ENCODE measurements around the gene MUC22. TPM values are rescaled to one million over a fixed set of nuclear protein-coding genes. Genes with fewer than 3 reads are reported as not detected.

The MUC22 gene
- total and polyA plus RNA-seq, 11 donors = 0.01 to 0.49 (median 0.20) TPM; not detected in 1

- Histone ChIP-seq H3K4me1 (peaks cover 0 to 19% (median 11%) of the 10 kb centered on the region in 12 donors), H3K4me3 (no peak overlapping the region), H3K27me3 (peaks cover 0 to 3% (median 0%) of the 10 kb centered on the region in 9 donors), H3K9me3 (no peaks in the 10 kb centered on the region), H3K36me3 (no peaks in the 10 kb centered on the region), H3K27ac (peak overlapping the region; percentile 26 to 84 (median 66))
- no peak for TF ChIP-seq POLR2A (IDR thresholded peaks at IDR 0.05)
- TF ChIP-seq CTCF (IDR thresholded peaks at IDR 0.05) = no peak
- 63 to 68% (median 65%) methylated on average over 4 of the region's 4 CpGs for WGBS, 4 donors
- ATAC-seq (no peak), DNase-seq (no peak)
- intact Hi-C loops (cut with DNase I) = loop anchor here in 2 of 10 donors (10.0 kb wide), 2 partner anchors 60 to 260 kb away; partner anchors contain the start of genes FLOT1 (in 1 of the 2), IER3 (in 1 of the 2) and MUCL3 (in 1 of the 2)
Observed at GRCh38 chr6:31004794-31005193, 5.5 kb upstream of the MUC22 start.

GRCh38 chr6:31005249-31006020 lies 4.8 kb upstream of the MUC22 start:
- WGBS, 4 donors = 52 to 71% (median 56%) methylated on average over 9 of the region's 9 CpGs
- intact Hi-C loops (cut with DNase I) = loop anchor here in 2 of 10 donors (10.0 kb wide), 2 partner anchors 61 to 261 kb away; partner anchors contain the start of genes FLOT1 (in 1 of the 2), IER3 (in 1 of the 2) and MUCL3 (in 1 of the 2)
- no peaks in the 10 kb centered on the region for H3K36me3 ChIP-seq
- H3K27me3 ChIP-seq = peaks cover 0 to 3% (median 0%) of the 10 kb centered on the region in 9 donors
- ATAC-seq = peak; percentile 77 to 95 (median 90)
- peaks cover 0 to 19% (median 11%) of the 10 kb centered on the region in 12 donors for H3K4me1 ChIP-seq
- H3K4me3 ChIP-seq = no peak overlapping the region
- H3K9me3 ChIP-seq = no peaks in the 10 kb centered on the region
- no peak for TF ChIP-seq CTCF (IDR thresholded peaks at IDR 0.05)
- no peak for TF ChIP-seq POLR2A (IDR thresholded peaks at IDR 0.05)
- H3K27ac ChIP-seq = peak overlapping the region; percentile 26 to 84 (median 66)
- peak in 4 of 5 donors; percentile 26 to 71 (median 40) for DNase-seq

- Histone ChIP-seq H3K4me3 (no peak overlapping the region), H3K27ac (no peak overlapping the region), H3K4me1 (peaks cover 0 to 19% (median 11%) of the 10 kb centered on the region in 12 donors), H3K36me3 (no peaks in the 10 kb centered on the region), H3K27me3 (peaks cover 0 to 3% (median 0%) of the 10 kb centered on the region in 9 donors), H3K9me3 (no peaks in the 10 kb centered on the region)
- intact Hi-C loops (cut with DNase I) = loop anchor here in 2 of 10 donors (10.0 kb wide), 2 partner anchors 63 to 263 kb away; partner anchors contain the start of genes FLOT1 (in 1 of the 2), IER3 (in 1 of the 2) and MUCL3 (in 1 of the 2)
- DNase-seq (no peak), ATAC-seq (peak in 2 of 4 donors; percentile 25 to 68)
- WGBS, 4 donors = 53 to 66% (median 59%) methylated on average over 8 of the region's 8 CpGs
- no peak for TF ChIP-seq POLR2A (IDR thresholded peaks at IDR 0.05)
- TF ChIP-seq CTCF (IDR thresholded peaks at IDR 0.05) = no peak
Observed at GRCh38 chr6:31007694-31008093, 2.6 kb upstream of the MUC22 start.

- Histone ChIP-seq H3K36me3 (no peaks in the 10 kb centered on the region), H3K4me3 (no peak overlapping the region), H3K27me3 (peaks cover 0 to 3% (median 0%) of the 10 kb centered on the region in 9 donors), H3K9me3 (no peaks in the 10 kb centered on the region), H3K4me1 (peaks cover 0 to 19% (median 11%) of the 10 kb centered on the region in 12 donors), H3K27ac (no peak overlapping the region)
- WGBS, 4 donors = 59 to 66% (median 61%) methylated on average over 4 of the region's 4 CpGs
- ATAC-seq = no peak
- intact Hi-C loops (cut with DNase I) = loop anchor here in 2 of 10 donors (10.0 kb wide), 2 partner anchors 63 to 263 kb away; partner anchors contain the start of genes FLOT1 (in 1 of the 2), IER3 (in 1 of the 2) and MUCL3 (in 1 of the 2)
- peak in 1 of 5 donors; percentile 6 for DNase-seq
- no peak for TF ChIP-seq CTCF (IDR thresholded peaks at IDR 0.05)
- no peak for TF ChIP-seq POLR2A (IDR thresholded peaks at IDR 0.05)
Observed at GRCh38 chr6:31008165-31008564, 2.1 kb upstream of the MUC22 start.
